Purkinje cell (primary cell): ENCODE measurements around the gene POLR2B. TPM values are rescaled to one million over a fixed set of nuclear protein-coding genes. Genes with fewer than 3 reads are reported as not detected.

Source experiments
- polyA plus RNA-seq: library from polyadenylated mRNA; unstranded; fragments of >200 nt; fragmentation: Nextera tagmentation; gene quantifications from 2 replicates; pipeline ENCODE4 v1.2.1, GENCODE V29; 2014

The POLR2B gene
- polyA plus RNA-seq: 52.9 and 86.8 TPM in 2 replicates

GRCh38 chr4:56978750-56979303 is at the start of gene POLR2B:
Gene POLR2B, plus strand, starts transcription at chr4:56978896. Its CDS starts 90 bp downstream, at chr4:56978986.

GRCh38 chr4:56977321-56978012 is 1.2 kb upstream of the POLR2B start, which contains the start of gene NOA1:
Gene NOA1, minus strand, starts transcription at chr4:56977606. Its CDS starts 21 bp downstream, at chr4:56977585.

Other genes starting within 250 kb of the POLR2B start
- gene SPINK2, start 157.2 kb upstream of the POLR2B start, polyA plus RNA-seq: 3.0 and 9.4 TPM in 2 replicates
- 1.3 and 2.1 TPM in 2 replicates for gene REST, start 71.0 kb upstream of the POLR2B start, polyA plus RNA-seq
- 6.5 and 9.3 TPM in 2 replicates for gene NOA1, start 1.3 kb upstream of the POLR2B start, polyA plus RNA-seq
- gene IGFBP7, start 131.5 kb downstream of the POLR2B start, polyA plus RNA-seq: 1.9 and 3.6 TPM in 2 replicates